Smooth muscle cell (in vitro differentiated cells): ENCODE results near the gene PAN2. TPM values are rescaled to one million over a fixed set of nuclear protein-coding genes. Genes with fewer than 3 reads are reported as not detected.

Experiments used
- DNase-seq: peaks from one replicate; lab custom pipeline; 2025; ENCODE audit not compliant: unreplicated experiment; lab: John Stamatoyannopoulos, UW
- H2AFZ ChIP-seq: fragments of 200-600 bp; sonication (generic); 2 replicates; pipeline ENCODE4 v1.6.0; 2016; ENCODE audit warnings: antibody characterized with exemption, low read depth, mild to moderate bottlenecking
- H3F3A ChIP-seq: fragments of 200-600 bp; sonication (generic); 2 replicates; pipeline ENCODE4 v1.6.0; 2017; ENCODE audit warnings: antibody characterized with exemption, low read depth
- H3K27ac ChIP-seq: fragments of 200-600 bp; sonication (generic); 2 replicates; pipeline ENCODE4 v1.5.1; 2016; ENCODE audit warnings: low read depth, mild to moderate bottlenecking
- H3K27me3 ChIP-seq: fragments of 200-600 bp; sonication (generic); 2 replicates; pipeline ENCODE4 v1.6.1; 2016; ENCODE audit warnings: low read depth, mild to moderate bottlenecking
- H3K36me3 ChIP-seq: fragments of 200-600 bp; sonication (generic); 2 replicates; pipeline ENCODE4 v1.5.1; 2016; ENCODE audit warnings: low read depth
- H3K4me1 ChIP-seq: fragments of 200-600 bp; sonication (generic); 2 replicates; pipeline ENCODE4 v1.5.1; 2016; ENCODE audit warnings: low read depth
- H3K4me2 ChIP-seq: fragments of 200-600 bp; sonication (generic); 2 replicates; pipeline ENCODE4 v1.6.0; 2016; ENCODE audit warnings: mild to moderate bottlenecking
- H3K4me3 ChIP-seq: fragments of 200-600 bp; sonication (generic); 2 replicates; pipeline ENCODE4 v1.5.1; 2016; ENCODE audit warnings: mild to moderate bottlenecking
- H3K79me2 ChIP-seq: fragments of 200-600 bp; sonication (generic); 2 replicates; pipeline ENCODE4 v1.6.0; 2016; ENCODE audit warnings: low read depth, mild to moderate bottlenecking
- H3K9ac ChIP-seq: fragments of 200-600 bp; sonication (generic); 2 replicates; pipeline ENCODE4 v1.6.0; 2016; ENCODE audit warnings: low read depth
- H3K9me3 ChIP-seq: fragments of 200-600 bp; sonication (generic); replicated peaks from 2 replicates; pipeline ENCODE4 v1.5.1; 2016; ENCODE audit warnings: low read depth
- H4K20me1 ChIP-seq: fragments of 200-600 bp; sonication (generic); 2 replicates; pipeline ENCODE4 v1.6.0; 2016; ENCODE audit warnings: low read depth
- WGBS: methylation state at CpG from one replicate; pipeline ENCODE4 v1.1.7; 2016; ENCODE audit warnings: low lambda C conversion rate; 5-methylcytosine and 5-hydroxymethylcytosine counted together
- polyA plus RNA-seq: library from polyadenylated mRNA; unstranded; fragments of >200 nt; fragmentation: Nextera tagmentation; extraction: Ambion mirVana; gene quantifications from 2 replicates; pipeline ENCODE4 v1.2.1, GENCODE V29; 2016
- total RNA-seq: library from RNA; depleted of rRNA; stranded (reverse); fragments of >200 nt; gene quantifications from 2 replicates; pipeline ENCODE4 v1.2.3, GENCODE V29; 2014
- TF ChIP-seq, protein P1 (sequence below): fragments of 200-600 bp; sonication (generic); IDR thresholded peaks from 2 replicates; pipeline ENCODE4 v1.5.1; 2017; ENCODE audit warnings: borderline replicate concordance, mild to moderate bottlenecking, antibody characterized with exemption; ENCODE audit not compliant: insufficient read depth, poor library complexity, severe bottlenecking

PAN2 gene
- total and polyA plus RNA-seq, 2 experiments from 2014 or later, result 14.7 to 55.6 TPM

DNA sequence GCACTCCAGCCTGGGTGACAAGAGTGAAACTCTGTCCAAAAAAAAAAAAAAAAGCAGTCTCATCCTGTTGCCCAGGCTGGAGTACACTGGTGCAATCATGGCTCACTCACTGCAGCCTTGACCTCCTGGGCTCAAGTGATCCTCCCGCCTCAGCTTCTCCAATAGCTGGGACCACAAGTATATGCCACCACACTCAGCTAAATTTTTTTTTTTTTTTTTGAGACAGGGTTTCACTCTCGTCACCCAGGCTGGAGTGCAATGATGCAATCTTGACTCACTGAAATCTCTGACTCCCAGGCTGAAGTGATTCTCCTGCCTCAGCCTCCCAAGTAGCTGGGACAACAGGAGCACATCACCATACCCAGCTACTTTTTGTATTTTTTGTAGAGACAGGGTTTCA, 12.8 kb downstream of the PAN2 start:
- WGBS, result 76% methylated on average over 2 of the region's 2 CpGs
- DNase-seq, result no peak
- H2AFZ ChIP-seq, result no peak overlapping the region

DNA sequence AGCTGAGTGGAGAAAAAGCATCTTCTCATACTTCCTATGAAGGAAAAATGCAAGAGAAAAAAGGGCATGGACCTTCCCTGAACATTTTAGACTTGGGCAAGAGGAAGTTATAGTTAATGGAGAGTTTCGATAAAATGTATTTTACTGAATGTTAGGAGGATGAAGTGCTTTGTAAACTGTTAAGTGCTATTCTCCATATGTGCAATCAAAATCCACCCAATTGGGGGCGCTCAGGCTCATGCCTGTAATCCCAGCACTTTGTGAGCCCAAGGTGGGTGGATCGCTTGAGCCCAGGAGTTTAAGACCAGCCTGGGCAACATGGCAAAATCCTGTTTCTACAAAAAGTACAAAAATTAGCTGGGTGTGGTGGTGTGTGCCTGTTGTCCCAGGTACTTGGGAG, 16.1 kb downstream of the PAN2 start:
- Histone ChIP-seq H3F3A (no peaks in the 10 kb centered on the region), H3K4me3 (no peak overlapping the region), H3K27me3 (no peaks in the 10 kb centered on the region), H4K20me1 (no peaks in the 10 kb centered on the region), H3K4me2 (no peak overlapping the region), H3K9me3 (no peaks in the 10 kb centered on the region), H3K9ac (no peak overlapping the region), H3K27ac (no peak overlapping the region), H3K4me1 (peaks cover 14% of the 10 kb centered on the region), H3K79me2 (peaks cover 20% of the 10 kb centered on the region), H2AFZ (no peak overlapping the region), H3K36me3 (no peaks in the 10 kb centered on the region)
- no peak for DNase-seq
- WGBS, result 80% methylated on average over 3 of the region's 3 CpGs
- TF ChIP-seq, protein P1, sequence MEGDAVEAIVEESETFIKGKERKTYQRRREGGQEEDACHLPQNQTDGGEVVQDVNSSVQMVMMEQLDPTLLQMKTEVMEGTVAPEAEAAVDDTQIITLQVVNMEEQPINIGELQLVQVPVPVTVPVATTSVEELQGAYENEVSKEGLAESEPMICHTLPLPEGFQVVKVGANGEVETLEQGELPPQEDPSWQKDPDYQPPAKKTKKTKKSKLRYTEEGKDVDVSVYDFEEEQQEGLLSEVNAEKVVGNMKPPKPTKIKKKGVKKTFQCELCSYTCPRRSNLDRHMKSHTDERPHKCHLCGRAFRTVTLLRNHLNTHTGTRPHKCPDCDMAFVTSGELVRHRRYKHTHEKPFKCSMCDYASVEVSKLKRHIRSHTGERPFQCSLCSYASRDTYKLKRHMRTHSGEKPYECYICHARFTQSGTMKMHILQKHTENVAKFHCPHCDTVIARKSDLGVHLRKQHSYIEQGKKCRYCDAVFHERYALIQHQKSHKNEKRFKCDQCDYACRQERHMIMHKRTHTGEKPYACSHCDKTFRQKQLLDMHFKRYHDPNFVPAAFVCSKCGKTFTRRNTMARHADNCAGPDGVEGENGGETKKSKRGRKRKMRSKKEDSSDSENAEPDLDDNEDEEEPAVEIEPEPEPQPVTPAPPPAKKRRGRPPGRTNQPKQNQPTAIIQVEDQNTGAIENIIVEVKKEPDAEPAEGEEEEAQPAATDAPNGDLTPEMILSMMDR, result no peak

More for the DNA sequence above, 12.8 kb downstream of the PAN2 start:
- no peaks in the 10 kb centered on the region for H3K36me3 ChIP-seq
- no peaks in the 10 kb centered on the region for H3F3A ChIP-seq
- H3K4me3 ChIP-seq, result no peak overlapping the region
- peaks cover 7% of the 10 kb centered on the region for H3K4me1 ChIP-seq
- H3K9ac ChIP-seq, result no peak overlapping the region
- TF ChIP-seq, protein P1, result no peak
- H3K4me2 ChIP-seq, result no peak overlapping the region
- H4K20me1 ChIP-seq, result no peaks in the 10 kb centered on the region
- no peaks in the 10 kb centered on the region for H3K27me3 ChIP-seq
- no peaks in the 10 kb centered on the region for H3K79me2 ChIP-seq
- no peaks in the 10 kb centered on the region for H3K9me3 ChIP-seq
- no peak overlapping the region for H3K27ac ChIP-seq

DNA sequence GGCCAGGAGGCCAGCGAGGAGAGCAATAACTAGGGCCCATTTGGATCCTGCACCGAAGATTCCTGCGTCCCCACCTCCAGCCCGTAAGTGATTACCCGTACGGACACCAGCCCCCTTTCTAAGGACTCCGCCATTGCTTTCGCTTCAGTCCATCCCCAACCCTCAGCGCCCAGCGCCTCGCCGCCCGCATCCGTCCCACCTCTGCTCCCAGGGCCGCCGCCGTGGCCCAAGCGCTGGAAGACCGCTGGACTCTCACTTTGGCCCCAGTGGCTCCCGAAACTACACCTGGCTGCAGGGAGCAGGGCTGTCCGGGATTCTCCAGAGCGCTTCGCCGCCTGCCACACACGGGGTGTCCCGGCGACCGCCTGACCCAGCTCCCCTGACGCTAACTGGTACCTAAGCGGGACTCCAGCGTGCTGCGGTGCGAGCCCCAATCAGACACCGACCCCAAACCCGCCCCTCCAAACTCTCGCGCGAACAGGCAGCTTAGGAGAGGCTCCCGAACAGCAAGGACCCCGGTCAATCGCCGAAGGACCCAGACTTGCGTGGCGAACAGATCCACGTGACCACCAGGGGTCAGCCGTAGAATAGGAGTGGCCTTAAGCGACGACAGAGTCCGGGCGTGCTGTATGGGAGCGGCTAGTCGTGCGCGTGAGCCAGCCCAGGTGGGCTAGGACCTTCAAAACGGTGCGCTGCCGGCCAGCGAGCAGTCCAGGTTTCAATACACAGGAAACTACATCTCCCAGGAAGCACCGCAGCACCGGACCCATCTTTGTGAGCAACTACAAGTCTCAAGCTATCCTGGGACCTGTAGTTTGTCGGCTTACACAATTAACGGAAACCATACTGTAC, 18.0 kb downstream of the PAN2 start, which contains the start of gene CNPY2:
Gene CNPY2, minus strand, starts transcription at position 367 of the 852 bp plus-strand sequence. CDS start 771 bp downstream, outside the sequence.
- H4K20me1 ChIP-seq, result no peaks in the 10 kb centered on the region
- peak; percentile 83 for DNase-seq
- no peaks in the 10 kb centered on the region for H3K27me3 ChIP-seq
- TF ChIP-seq, protein P1, result no peak
- WGBS, result 1% methylated on average over 62 of the region's 62 CpGs
- peak within 1 kb of the TSS; percentile 80 for H3K9ac ChIP-seq
- peak within 1 kb of the TSS; percentile 98 for H3K4me2 ChIP-seq
- peak within 1 kb of the TSS; percentile 69 for H3K27ac ChIP-seq
- no peaks in the 10 kb centered on the region for H3K36me3 ChIP-seq
- H3K79me2 ChIP-seq, result peaks cover 20% of the 10 kb centered on the region
- H3K9me3 ChIP-seq, result no peaks in the 10 kb centered on the region
- H3F3A ChIP-seq, result no peaks in the 10 kb centered on the region
- H2AFZ ChIP-seq, result peak within 1 kb of the TSS; percentile 91
- H3K4me3 ChIP-seq, result peak within 1 kb of the TSS; percentile 93
- H3K4me1 ChIP-seq, result peaks cover 14% of the 10 kb centered on the region
